GM19193 (cell line): Measurements from ENCODE around the gene ESRP2.

ENCODE experiments used
- POLR2A ChIP-seq: IDR thresholded peaks from 4 replicates; pipeline ENCODE4 v1.6.1; 2011; ENCODE audit not compliant: insufficient read depth, insufficient read length; ENCODE audit errors: extremely low read depth

ESRP2 gene

GRCh38 chr16:68223072-68223471 is 12.9 kb downstream of the ESRP2 start:
- no peak for TF ChIP-seq POLR2A

- TF ChIP-seq POLR2A, result no peak
These were observed 16.1 kb downstream of the ESRP2 start for GRCh38 chr16:68219725-68220351.

GRCh38 chr16:68217506-68217905 is 18.4 kb downstream of the ESRP2 start:
- TF ChIP-seq POLR2A, result no peak

GRCh38 chr16:68216240-68216639 is 19.7 kb downstream of the ESRP2 start:
- TF ChIP-seq POLR2A, result no peak

GRCh38 chr16:68215302-68215701 is 20.6 kb downstream of the ESRP2 start:
- no peak for TF ChIP-seq POLR2A

GRCh38 chr16:68214726-68215125 is 21.2 kb downstream of the ESRP2 start:
- no peak for TF ChIP-seq POLR2A

- no peak for TF ChIP-seq POLR2A
These were observed 29.7 kb downstream of the ESRP2 start for GRCh38 chr16:68206245-68206644.

GRCh38 chr16:68202091-68202519 is 33.8 kb downstream of the ESRP2 start:
- no peak for TF ChIP-seq POLR2A

GRCh38 chr16:68200088-68200783 is 35.7 kb downstream of the ESRP2 start:
- TF ChIP-seq POLR2A, result no peak

GRCh38 chr16:68197250-68197649 is 38.7 kb downstream of the ESRP2 start:
- TF ChIP-seq POLR2A, result no peak

GRCh38 chr16:68194251-68194650 is 41.7 kb downstream of the ESRP2 start:
- TF ChIP-seq POLR2A, result no peak

GRCh38 chr16:68190736-68191510 is 45.0 kb downstream of the ESRP2 start:
- no peak for TF ChIP-seq POLR2A

- TF ChIP-seq POLR2A, result no peak
These were observed 45.8 kb downstream of the ESRP2 start for GRCh38 chr16:68190081-68190480.

- no peak for TF ChIP-seq POLR2A
These were observed 47.8 kb downstream of the ESRP2 start for GRCh38 chr16:68188170-68188569.

GRCh38 chr16:68187505-68187904 is 48.4 kb downstream of the ESRP2 start:
- TF ChIP-seq POLR2A, result no peak

GRCh38 chr16:68186877-68187276 is 49.0 kb downstream of the ESRP2 start:
- TF ChIP-seq POLR2A, result no peak
